Measurements from ENCODE around the gene MTHFD2L. TPM values are rescaled to one million over a fixed set of nuclear protein-coding genes. Genes with fewer than 3 reads are reported as not detected.

Gene MTHFD2L
- total RNA-seq, 1 experiment from 2014 or later, result 11.6 TPM

DNA sequence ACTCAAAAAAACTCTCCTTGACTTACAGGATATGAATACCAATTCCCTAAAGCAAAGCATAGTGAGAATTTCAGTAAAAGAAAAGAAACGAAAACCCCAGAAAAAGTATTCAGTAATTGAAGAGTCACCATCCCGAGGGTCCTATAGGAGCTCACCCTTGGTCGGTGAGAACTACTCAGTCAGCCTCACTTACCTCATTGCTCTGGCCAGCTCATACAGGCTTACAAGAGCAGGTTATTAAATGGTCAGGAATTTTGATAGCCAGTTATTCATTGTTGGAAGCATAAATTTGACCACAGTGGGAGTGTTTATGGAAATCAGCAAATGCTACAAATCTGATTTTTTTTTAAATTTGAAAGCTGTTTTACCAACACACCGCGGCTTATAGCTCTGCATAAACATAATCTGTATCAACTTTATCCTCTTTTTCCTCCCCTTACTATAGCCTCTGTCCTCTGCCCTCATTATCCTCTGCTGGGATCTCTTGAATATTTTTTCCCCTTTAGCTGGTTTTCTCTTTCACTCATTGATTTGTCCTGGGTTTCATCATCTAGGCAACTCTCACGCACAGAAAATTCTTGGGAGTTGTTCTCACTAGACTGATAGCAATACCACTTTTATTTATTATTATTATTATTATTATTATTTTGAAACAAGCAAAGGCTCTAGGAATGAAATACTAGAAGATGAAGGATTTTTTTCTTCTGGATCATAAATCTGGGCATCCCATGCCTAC, 47.9 kb upstream of the MTHFD2L start:
- Histone ChIP-seq H3K27me3 (ENCODE audit: insufficient read depth, low read length) (no peaks in the 10 kb centered on the region), H3T11ph (ENCODE audit: low read length) (no peak overlapping the region), H3K4me1 (ENCODE audit: insufficient read depth, low read length) (no peaks in the 10 kb centered on the region), H3K56ac (ENCODE audit: insufficient read length, low read depth, low read length) (no peak overlapping the region), H2BK12ac (ENCODE audit: insufficient read length, low read depth, low read length) (no peak overlapping the region), H4K5ac (ENCODE audit: insufficient read length, low read depth, low read length) (no peak overlapping the region), H3K79me2 (ENCODE audit: insufficient read depth, low read length) (no peaks in the 10 kb centered on the region), H3K79me1 (ENCODE audit: insufficient read depth, low read depth, low read length, poor library complexity, severe bottlenecking) (no peaks in the 10 kb centered on the region), H3K4me2 (ENCODE audit: insufficient read depth, insufficient read length, low read length) (no peak overlapping the region), H2BK20ac (ENCODE audit: low read depth, low read length, poor library complexity, severe bottlenecking) (peak overlapping the region; percentile 26), H2AK5ac (ENCODE audit: insufficient read length, low read length) (no peak overlapping the region), H3K23me2 (ENCODE audit: insufficient read length, low read depth, low read length, poor library complexity, severe bottlenecking) (no peaks in the 10 kb centered on the region), H3K4ac (ENCODE audit: low read depth, low read length) (no peak overlapping the region), H4K20me1 (ENCODE audit: control insufficient read depth, insufficient read depth, insufficient read length) (no peaks in the 10 kb centered on the region), H3K14ac (ENCODE audit: insufficient read depth, low read length) (no peak overlapping the region), H2BK120ac (ENCODE audit: low read depth, low read length, poor library complexity, severe bottlenecking) (no peak overlapping the region), H3K27ac (ENCODE audit: insufficient read length, low read depth, low read length) (no peak overlapping the region), H2BK15ac (ENCODE audit: low read depth, low read length) (no peak overlapping the region), H3K9ac (ENCODE audit: extremely low read depth, insufficient read length, low read length) (no peak overlapping the region), H2BK5ac (ENCODE audit: insufficient read length, low read length) (no peak overlapping the region), H3K18ac (ENCODE audit: insufficient read length, low read depth, low read length) (no peak overlapping the region), H4K8ac (replicated peaks; ENCODE audit: insufficient read length, low read depth, low read length) (no peak overlapping the region), H2AFZ (ENCODE audit: low read length) (no peak overlapping the region), H3K9me3 (ENCODE audit: control insufficient read depth, low read depth, low read length) (no peaks in the 10 kb centered on the region), H4K91ac (ENCODE audit: insufficient read length, low read depth, low read length) (no peak overlapping the region), H3K23ac (ENCODE audit: insufficient read length, low read depth, low read length) (no peak overlapping the region)
- Mint-ChIP-seq H3K4me3 (no peak overlapping the region), H3K4me1 (peaks cover 17 to 31% of the 10 kb centered on the region in 2 experiments), H3K27ac (peak overlapping the region in 1 of 3 experiments; percentile 70; a peak in 1 of 7 replicates), H3K36me3 (ENCODE audit: insufficient read depth in 1 of 3, low read depth in 3 of 3) (no peaks in the 10 kb centered on the region), H3K27me3 (ENCODE audit: low read depth) (no peaks in the 10 kb centered on the region), H3K9me3 (no peaks in the 10 kb centered on the region)
- no peak for DNase-seq
- TF ChIP-seq CTCF (conservative IDR thresholded peaks at IDR 0.05), result no peak
- no CpG with 5 or more reads among the region's 6 CpGs for WGBS (ENCODE audit: extremely low coverage, insufficient read length, low lambda C conversion rate)

Data from H9 (cell line).